GM23338 (cell line): Measurements from ENCODE around the gene TBX1. TPM values are rescaled to one million over a fixed set of nuclear protein-coding genes. Genes with fewer than 3 reads are reported as not detected.

Experiments used
- ATAC-seq: fragments of 200-7000 bp; cut with Tn5 transposase; 3 replicates; pipeline ENCODE4 v1.9.1; 2020
- DNase-seq: peaks from one replicate; pipeline ENCODE4 v3.0.0-alpha.2; 2015; ENCODE audit warnings: low spot score
- H2AFZ ChIP-seq: fragments of 200-600 bp; sonication (generic); 2 replicates; pipeline ENCODE4 v1.8.0; 2016; ENCODE audit warnings: antibody characterized with exemption, mild to moderate bottlenecking, moderate library complexity
- H3F3A ChIP-seq: fragments of 200-600 bp; sonication (generic); replicated peaks from 2 replicates; pipeline ENCODE4 v1.8.0; 2017; ENCODE audit warnings: antibody characterized with exemption, mixed run types, low read depth
- H3K27ac ChIP-seq: fragments of 200-600 bp; sonication (generic); 2 replicates; pipeline ENCODE4 v1.6.1; 2016; ENCODE audit warnings: low read depth
- H3K27me3 ChIP-seq: fragments of 200-600 bp; sonication (generic); 2 replicates; pipeline ENCODE4 v1.8.0; 2016; ENCODE audit warnings: mild to moderate bottlenecking, mixed run types, moderate library complexity; ENCODE audit not compliant: insufficient read depth
- H3K36me3 ChIP-seq: fragments of 200-600 bp; sonication (generic); 2 replicates; pipeline ENCODE4 v1.8.0; 2016; ENCODE audit warnings: mild to moderate bottlenecking; ENCODE audit not compliant: insufficient read depth
- H3K4me1 ChIP-seq: fragments of 200-600 bp; sonication (generic); 2 replicates; pipeline ENCODE4 v1.8.0; 2016; ENCODE audit warnings: mild to moderate bottlenecking, moderate library complexity; ENCODE audit not compliant: insufficient read depth
- H3K4me2 ChIP-seq: fragments of 200-600 bp; sonication (generic); 2 replicates; pipeline ENCODE4 v1.7.1; 2017; ENCODE audit warnings: mixed run types
- H3K4me3 ChIP-seq: fragments of 200-600 bp; sonication (generic); 2 replicates; pipeline ENCODE4 v1.6.1; 2016; ENCODE audit warnings: mixed run types
- H3K79me2 ChIP-seq: fragments of 200-600 bp; sonication (generic); replicated peaks from 2 replicates; pipeline ENCODE4 v1.8.0; 2017; ENCODE audit warnings: mild to moderate bottlenecking; ENCODE audit not compliant: insufficient read depth
- H3K9me2 ChIP-seq: fragments of 200-600 bp; sonication (generic); 2 replicates; pipeline ENCODE4 v1.8.0; 2017; ENCODE audit not compliant: insufficient read depth
- H4K20me1 ChIP-seq: fragments of 200-600 bp; sonication (generic); replicated peaks from 2 replicates; pipeline ENCODE4 v1.8.0; 2017; ENCODE audit warnings: mild to moderate bottlenecking; ENCODE audit not compliant: insufficient read depth
- H3K27ac Mint-ChIP-seq: 2 replicates; pipeline ENCODE4 v1.8.0; 2020; ENCODE audit warnings: inconsistent platforms, mild to moderate bottlenecking, moderate library complexity, mixed read lengths
- H3K27me3 Mint-ChIP-seq: 3 replicates; pipeline ENCODE4 v1.8.0; 2022; ENCODE audit warnings: low read depth, mild to moderate bottlenecking, moderate library complexity, mixed read lengths, inconsistent platforms; ENCODE audit not compliant: insufficient read depth, poor library complexity
- H3K36me3 Mint-ChIP-seq: 3 replicates; pipeline ENCODE4 v1.8.0; 2021; ENCODE audit warnings: low read depth, mild to moderate bottlenecking, inconsistent platforms, moderate library complexity, mixed read lengths
- H3K4me1 Mint-ChIP-seq: 3 replicates; pipeline ENCODE4 v1.8.0; 2020; ENCODE audit warnings: mild to moderate bottlenecking, inconsistent platforms, mixed read lengths
- H3K4me3 Mint-ChIP-seq: 3 replicates; pipeline ENCODE4 v1.8.0; 2021; ENCODE audit warnings: moderate library complexity, mild to moderate bottlenecking, inconsistent platforms, mixed read lengths
- H3K9me3 Mint-ChIP-seq: 3 replicates; pipeline ENCODE4 v1.8.0; 2020; ENCODE audit warnings: moderate library complexity, mild to moderate bottlenecking, inconsistent platforms, mixed read lengths
- CREB1 ChIP-seq: fragments of 250-450 bp; sonication (Bioruptor Pico); IDR thresholded peaks from 2 replicates; pipeline ENCODE4 v1.5.0; 2020; ENCODE audit warnings: low read depth, mild to moderate bottlenecking, moderate library complexity
- CTCF ChIP-seq, 2 experiments: fragments of 200-600 bp in 1 of 2; sonication (generic) in 1 of 2; conservative IDR thresholded peaks; 2 replicates each; pipeline versions ENCODE4 v1.5.1 to v1.6.1; 2016 to 2017; ENCODE audit warnings: antibody characterized with exemption in 2 of 2, low read depth in 2 of 2, mild to moderate bottlenecking in 2 of 2, moderate library complexity in 1 of 2
- ETS1 ChIP-seq: IDR thresholded peaks from 2 replicates; pipeline ENCODE4 v1.6.1; 2016; ENCODE audit warnings: antibody characterized with exemption
- EZH2 ChIP-seq: fragments of 200-600 bp; sonication (generic); IDR thresholded peaks from one replicate; pipeline ENCODE4 v1.8.0; 2017; ENCODE audit warnings: antibody characterized with exemption, mild to moderate bottlenecking, low read depth; ENCODE audit not compliant: unreplicated experiment
- EZH2phosphoT487 ChIP-seq: fragments of 200-600 bp; sonication (generic); IDR thresholded peaks from one replicate; pipeline ENCODE4 v1.8.1; 2018; ENCODE audit warnings: antibody characterized with exemption; ENCODE audit not compliant: unreplicated experiment
- JUNB ChIP-seq: IDR thresholded peaks from one replicate; pipeline ENCODE4 v1.6.1; 2016; ENCODE audit warnings: antibody characterized with exemption; ENCODE audit not compliant: unreplicated experiment
- NANOG ChIP-seq: IDR thresholded peaks from 2 replicates; pipeline ENCODE4 v1.6.1; 2016; ENCODE audit warnings: antibody characterized with exemption, borderline replicate concordance
- POLR2AphosphoS5 ChIP-seq: IDR thresholded peaks from 2 replicates; pipeline ENCODE4 v1.6.1; 2016; ENCODE audit warnings: antibody characterized with exemption, low read depth
- REST ChIP-seq: IDR thresholded peaks from one replicate; pipeline ENCODE4 v1.6.1; 2018; ENCODE audit warnings: antibody characterized with exemption; ENCODE audit not compliant: unreplicated experiment
- STAT1 ChIP-seq: IDR thresholded peaks from one replicate; pipeline ENCODE4 v1.6.1; 2016; ENCODE audit warnings: antibody characterized with exemption; ENCODE audit not compliant: unreplicated experiment
- ZNF114 ChIP-seq: fragments of 250-450 bp; sonication (Bioruptor Pico); IDR thresholded peaks from 2 replicates; pipeline ENCODE4 v1.5.0; 2020; ENCODE audit warnings: mild to moderate bottlenecking, moderate library complexity
- ZNF331 ChIP-seq: fragments of 250-450 bp; sonication (Bioruptor Pico); IDR thresholded peaks from 2 replicates; pipeline ENCODE4 v1.5.0; 2020; ENCODE audit warnings: low read depth, mild to moderate bottlenecking, moderate library complexity
- polyA plus RNA-seq: library from polyadenylated mRNA; unstranded; fragments of >200 nt; fragmentation: Nextera tagmentation; extraction: Ambion mirVana; gene quantifications from 2 replicates; pipeline ENCODE4 v1.2.1, GENCODE V29; 2016
- total RNA-seq: library from RNA; depleted of rRNA; stranded (reverse); fragments of >200 nt; shearing (Covaris generic); gene quantifications from 2 replicates; pipeline ENCODE4 v1.2.3, GENCODE V29; 2014

TBX1 gene
- total and polyA plus RNA-seq, 2 experiments from 2014 or later: 0.19 to 0.66 TPM

- no peaks in the 10 kb centered on the region for H3K36me3 ChIP-seq
- no peak for ATAC-seq
- H3K4me1 ChIP-seq: peaks cover 9% of the 10 kb centered on the region; the same call in 1 of the 2 replicates
- no peak for DNase-seq
- peaks cover 12% of the 10 kb centered on the region for H3K4me1 Mint-ChIP-seq
- no peak overlapping the region for H2AFZ ChIP-seq
- TF ChIP-seq JUNB (no peak), EZH2 (peak; percentile 30)
- peak overlapping the region; percentile 56; the same call in 1 of the 2 replicates for H3K4me3 ChIP-seq
- peaks cover 7% of the 10 kb centered on the region for H4K20me1 ChIP-seq
- H3K9me3 Mint-ChIP-seq: peaks cover 3% of the 10 kb centered on the region; the same call in 2 of the 3 replicates
- no peaks in the 10 kb centered on the region for H3K79me2 ChIP-seq
- H3K27me3 Mint-ChIP-seq: peaks cover 71% of the 10 kb centered on the region
- H3K36me3 Mint-ChIP-seq: peaks cover 11% of the 10 kb centered on the region
- H3K9me2 ChIP-seq: no peaks in the 10 kb centered on the region
- peak overlapping the region; percentile 82; the same call in 1 of the 2 replicates for H3K4me2 ChIP-seq
- H3F3A ChIP-seq: 0 out of 2 replicates have a peak, but pooled peaks cover 7% of the 10 kb centered on the region
- H3K4me3 Mint-ChIP-seq: peak overlapping the region; percentile 63
- H3K27ac ChIP-seq: no peak overlapping the region
- peaks cover 96% of the 10 kb centered on the region for H3K27me3 ChIP-seq
- no peak overlapping the region for H3K27ac Mint-ChIP-seq
Observed at GRCh38 chr22:19719488-19720021, 41.0 kb upstream of the TBX1 start.

GRCh38 chr22:19720150-19720827 lies 40.3 kb upstream of the TBX1 start:
- Histone ChIP-seq H3K4me3 (no peak overlapping the region), H3K4me1 (peaks cover 5% of the 10 kb centered on the region; the same call in 1 of the 2 replicates), H3K9me2 (no peaks in the 10 kb centered on the region), H3K4me2 (no peak overlapping the region), H3K27ac (no peak overlapping the region), H3K79me2 (no peaks in the 10 kb centered on the region), H3F3A (0 out of 2 replicates have a peak, but pooled peaks cover 7% of the 10 kb centered on the region), H2AFZ (no peak overlapping the region), H4K20me1 (peaks cover 7% of the 10 kb centered on the region), H3K36me3 (no peaks in the 10 kb centered on the region), H3K27me3 (peaks cover 96% of the 10 kb centered on the region)
- DNase-seq: no peak
- H3K27ac Mint-ChIP-seq: no peak overlapping the region
- no peak for ATAC-seq
- peaks cover 11% of the 10 kb centered on the region for H3K36me3 Mint-ChIP-seq
- peaks cover 18% of the 10 kb centered on the region for H3K4me1 Mint-ChIP-seq
- H3K4me3 Mint-ChIP-seq: peak overlapping the region; percentile 63; the same call in 1 of the 3 replicates
- H3K9me3 Mint-ChIP-seq: peaks cover 4% of the 10 kb centered on the region; the same call in 2 of the 3 replicates
- peaks cover 78% of the 10 kb centered on the region for H3K27me3 Mint-ChIP-seq
- TF ChIP-seq ZNF114 (CRISPR knock-in tag) (no peak), CREB1 (CRISPR knock-in tag) (no peak), POLR2AphosphoS5 (no peak), JUNB (no peak), ETS1 (no peak), EZH2 (no peak), CTCF (conservative IDR thresholded peaks at IDR 0.05; ENCODE audit: low read depth in 2 of 2) (no peak), EZH2phosphoT487 (no peak), STAT1 (no peak), NANOG (no peak), REST (no peak), ZNF331 (CRISPR knock-in tag) (no peak)
